ENCODE measurements around the gene PPM1G. TPM values are rescaled to one million over a fixed set of nuclear protein-coding genes. Genes with fewer than 3 reads are reported as not detected.
"Not testable (repeated sequence)": the region's sequence is repeated elsewhere in the genome, so short reads cannot be mapped to it uniquely, and the experiment has no call there.

The PPM1G gene
- total RNA-seq, 1 donor from 2014 or later: 121 TPM

DNA sequence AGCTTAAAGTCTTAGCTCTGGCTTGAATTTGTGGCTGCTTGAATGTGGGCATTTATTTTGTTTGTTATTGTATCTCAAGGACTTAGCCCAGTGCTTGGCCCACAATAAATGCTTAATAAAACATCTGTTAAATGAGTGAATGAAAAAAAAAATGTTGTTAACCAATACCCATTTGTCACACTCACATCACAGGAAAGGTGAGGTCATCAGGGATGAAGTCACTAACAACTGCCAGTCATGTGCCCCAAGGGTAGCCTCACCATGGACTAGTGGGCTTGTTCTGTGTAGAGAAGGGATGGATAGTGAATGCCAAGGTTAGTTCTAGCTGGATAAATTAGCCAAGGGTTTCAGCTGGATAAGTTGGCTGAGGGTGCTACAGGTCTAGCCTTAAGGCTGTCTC lies 22.0 kb upstream of the PPM1G start:
- Histone ChIP-seq H3K4me3 (ENCODE audit: low read depth, low read length) (no peak overlapping the region), H3K27me3 (ENCODE audit: control insufficient read depth, insufficient read depth, low read length) (no peaks in the 10 kb centered on the region), H3K36me3 (ENCODE audit: control insufficient read depth, insufficient read depth, low read length) (peaks cover 3% of the 10 kb centered on the region)
- TF ChIP-seq, protein P1, sequence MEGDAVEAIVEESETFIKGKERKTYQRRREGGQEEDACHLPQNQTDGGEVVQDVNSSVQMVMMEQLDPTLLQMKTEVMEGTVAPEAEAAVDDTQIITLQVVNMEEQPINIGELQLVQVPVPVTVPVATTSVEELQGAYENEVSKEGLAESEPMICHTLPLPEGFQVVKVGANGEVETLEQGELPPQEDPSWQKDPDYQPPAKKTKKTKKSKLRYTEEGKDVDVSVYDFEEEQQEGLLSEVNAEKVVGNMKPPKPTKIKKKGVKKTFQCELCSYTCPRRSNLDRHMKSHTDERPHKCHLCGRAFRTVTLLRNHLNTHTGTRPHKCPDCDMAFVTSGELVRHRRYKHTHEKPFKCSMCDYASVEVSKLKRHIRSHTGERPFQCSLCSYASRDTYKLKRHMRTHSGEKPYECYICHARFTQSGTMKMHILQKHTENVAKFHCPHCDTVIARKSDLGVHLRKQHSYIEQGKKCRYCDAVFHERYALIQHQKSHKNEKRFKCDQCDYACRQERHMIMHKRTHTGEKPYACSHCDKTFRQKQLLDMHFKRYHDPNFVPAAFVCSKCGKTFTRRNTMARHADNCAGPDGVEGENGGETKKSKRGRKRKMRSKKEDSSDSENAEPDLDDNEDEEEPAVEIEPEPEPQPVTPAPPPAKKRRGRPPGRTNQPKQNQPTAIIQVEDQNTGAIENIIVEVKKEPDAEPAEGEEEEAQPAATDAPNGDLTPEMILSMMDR (IDR thresholded peaks at IDR 0.05; ENCODE audit: insufficient read depth, low read length, poor library complexity, severe bottlenecking): no peak
- no peak for DNase-seq (ENCODE audit: low read depth)

- Histone ChIP-seq H3K27me3 (ENCODE audit: control insufficient read depth, insufficient read depth, low read length) (no peaks in the 10 kb centered on the region), H3K36me3 (ENCODE audit: control insufficient read depth, insufficient read depth, low read length) (no peaks in the 10 kb centered on the region), H3K4me3 (ENCODE audit: low read depth, low read length) (peak overlapping the region; percentile 60)
- TF ChIP-seq, protein P1 (IDR thresholded peaks at IDR 0.05; ENCODE audit: insufficient read depth, low read length, poor library complexity, severe bottlenecking): no peak
- no peak for DNase-seq (ENCODE audit: low read depth)
Observed at GRCh38 chr2:27428978-27429541, 19.7 kb upstream of the PPM1G start.

DNA sequence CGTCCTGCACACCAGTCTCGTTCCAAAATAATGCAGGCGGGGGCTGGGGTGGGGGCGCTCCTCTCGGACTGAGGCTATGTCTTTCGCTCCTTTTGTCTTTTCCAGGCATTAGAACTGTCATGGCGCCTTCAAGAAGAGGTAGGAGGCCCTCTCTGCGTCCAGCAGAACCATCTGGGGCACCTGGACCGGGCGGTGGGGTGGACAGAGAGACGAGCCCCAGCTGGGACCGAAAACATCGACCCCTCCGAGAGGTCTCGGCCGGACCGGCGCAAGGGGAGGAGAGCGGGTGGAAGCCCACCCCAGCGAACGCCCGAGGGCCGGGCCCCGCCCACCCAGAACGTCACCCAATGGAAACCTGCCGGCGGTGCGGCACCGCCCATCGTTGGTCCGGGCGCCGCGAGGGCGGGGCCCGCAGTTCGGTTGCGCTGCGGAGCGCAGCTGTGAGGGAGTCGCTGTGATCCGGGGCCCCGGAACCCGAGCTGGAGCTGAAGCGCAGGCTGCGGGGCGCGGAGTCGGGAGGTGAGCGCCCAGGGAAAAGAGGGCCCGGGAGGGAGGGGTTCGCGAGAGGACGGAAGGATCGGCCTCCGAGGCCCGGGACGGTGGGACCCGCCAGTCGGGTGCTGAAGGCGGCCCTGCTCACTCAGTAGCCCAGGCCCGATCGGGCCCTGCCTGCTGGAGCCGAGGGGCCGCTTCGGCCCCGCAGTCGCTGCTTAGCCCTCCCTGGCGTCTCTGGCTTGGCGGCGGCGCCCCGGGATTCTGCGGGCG lies 19.0 kb upstream of the PPM1G start, which contains the start of gene NRBP1:
TSS of gene NRBP1 (plus strand) at position 419 of the 765 bp plus-strand sequence. CDS start 4,643 bp downstream, outside the sequence.
- DNase-seq (ENCODE audit: low read depth): no peak
- H3K4me3 ChIP-seq (ENCODE audit: low read depth, low read length): peak within 1 kb of the TSS; percentile 60
- TF ChIP-seq, protein P1 (IDR thresholded peaks at IDR 0.05; ENCODE audit: insufficient read depth, low read length, poor library complexity, severe bottlenecking): no peak
- H3K27me3 ChIP-seq (ENCODE audit: control insufficient read depth, insufficient read depth, low read length): no peaks in the 10 kb centered on the region
- no peaks in the 10 kb centered on the region for H3K36me3 ChIP-seq (ENCODE audit: control insufficient read depth, insufficient read depth, low read length)

GRCh38 chr2:27427863-27428212 lies 18.4 kb upstream of the PPM1G start:
- H3K36me3 ChIP-seq (ENCODE audit: control insufficient read depth, insufficient read depth, low read length): no peaks in the 10 kb centered on the region
- no peaks in the 10 kb centered on the region for H3K27me3 ChIP-seq (ENCODE audit: control insufficient read depth, insufficient read depth, low read length)
- peak overlapping the region; percentile 60 for H3K4me3 ChIP-seq (ENCODE audit: low read depth, low read length)
- TF ChIP-seq, protein P1 (IDR thresholded peaks at IDR 0.05; ENCODE audit: insufficient read depth, low read length, poor library complexity, severe bottlenecking): no peak
- DNase-seq (ENCODE audit: low read depth): no peak

- not testable (repeated sequence) for H3K36me3 ChIP-seq (ENCODE audit: control insufficient read depth, insufficient read depth, low read length); H3K4me3 ChIP-seq (ENCODE audit: low read depth, low read length); DNase-seq (ENCODE audit: low read depth); H3K27me3 ChIP-seq (ENCODE audit: control insufficient read depth, insufficient read depth, low read length)
Observed at GRCh38 chr2:27425039-27425438, 15.6 kb upstream of the PPM1G start.

DNA sequence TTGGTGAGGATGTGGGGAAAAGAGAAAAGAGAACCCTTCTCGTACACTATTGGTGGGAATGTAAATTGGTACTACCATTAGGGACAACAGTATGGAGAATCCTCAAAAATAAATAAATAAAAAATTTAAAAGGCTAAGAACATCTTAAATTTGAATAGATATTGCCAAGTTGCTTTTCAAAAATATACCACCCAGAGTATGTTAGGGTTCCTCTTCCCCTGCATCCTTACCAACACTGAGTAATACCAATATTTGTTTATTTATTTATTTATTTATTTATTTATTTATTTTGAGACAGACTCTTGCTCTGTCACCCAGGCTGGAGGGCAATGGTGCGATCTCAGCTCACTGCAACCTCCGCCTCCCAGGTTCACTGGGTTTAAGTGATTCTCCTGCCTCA lies 13.6 kb upstream of the PPM1G start:
- no peaks in the 10 kb centered on the region for H3K36me3 ChIP-seq (ENCODE audit: control insufficient read depth, insufficient read depth, low read length)
- H3K4me3 ChIP-seq (ENCODE audit: low read depth, low read length): no peak overlapping the region
- no peaks in the 10 kb centered on the region for H3K27me3 ChIP-seq (ENCODE audit: control insufficient read depth, insufficient read depth, low read length)
- no peak for DNase-seq (ENCODE audit: low read depth)
- TF ChIP-seq, protein P1 (IDR thresholded peaks at IDR 0.05; ENCODE audit: insufficient read depth, low read length, poor library complexity, severe bottlenecking): no peak

Measured in kidney epithelial cell (primary cell).